ENCODE data around the gene CKMT2. TPM values are rescaled to one million over a fixed set of nuclear protein-coding genes. Genes with fewer than 3 reads are reported as not detected.

Gene CKMT2
- total RNA-seq, 1 experiment from 2014 or later: not detected

GRCh38 chr5:81202655-81203054 lies 30.5 kb upstream of the CKMT2 start:
- no peaks in the 10 kb centered on the region for H3K4me1 ChIP-seq (ENCODE audit: control insufficient read depth, insufficient read depth, low read length)
- ATAC-seq (no peak), DNase-seq (ENCODE audit: low read depth, low spot score) (no peak)
- no peaks in the 10 kb centered on the region for H3K27me3 ChIP-seq (ENCODE audit: control insufficient read depth, insufficient read depth, low read length)
- intact Hi-C loops (cut with micrococcal nuclease; ENCODE audit: unreplicated experiment) (no loop called here), in situ Hi-C loops (cut with HindIII; ENCODE audit: low pct_unique_long_range_greater_than_20kb, low sequenced_read_pairs) (no loop called here)
- no peak overlapping the region for H3K27ac ChIP-seq (ENCODE audit: low read length)
- TF ChIP-seq SIN3A (IDR thresholded peaks at IDR 0.05; ENCODE audit: borderline replicate concordance, insufficient read depth, low read depth, low read length) (no peak), TCF7L2 (IDR thresholded peaks at IDR 0.05; ENCODE audit: low read depth, low read length) (no peak), POLR2AphosphoS5 (IDR thresholded peaks at IDR 0.05; ENCODE audit: low read depth, low read length) (no peak)
- TF ChIP-seq, protein P1, sequence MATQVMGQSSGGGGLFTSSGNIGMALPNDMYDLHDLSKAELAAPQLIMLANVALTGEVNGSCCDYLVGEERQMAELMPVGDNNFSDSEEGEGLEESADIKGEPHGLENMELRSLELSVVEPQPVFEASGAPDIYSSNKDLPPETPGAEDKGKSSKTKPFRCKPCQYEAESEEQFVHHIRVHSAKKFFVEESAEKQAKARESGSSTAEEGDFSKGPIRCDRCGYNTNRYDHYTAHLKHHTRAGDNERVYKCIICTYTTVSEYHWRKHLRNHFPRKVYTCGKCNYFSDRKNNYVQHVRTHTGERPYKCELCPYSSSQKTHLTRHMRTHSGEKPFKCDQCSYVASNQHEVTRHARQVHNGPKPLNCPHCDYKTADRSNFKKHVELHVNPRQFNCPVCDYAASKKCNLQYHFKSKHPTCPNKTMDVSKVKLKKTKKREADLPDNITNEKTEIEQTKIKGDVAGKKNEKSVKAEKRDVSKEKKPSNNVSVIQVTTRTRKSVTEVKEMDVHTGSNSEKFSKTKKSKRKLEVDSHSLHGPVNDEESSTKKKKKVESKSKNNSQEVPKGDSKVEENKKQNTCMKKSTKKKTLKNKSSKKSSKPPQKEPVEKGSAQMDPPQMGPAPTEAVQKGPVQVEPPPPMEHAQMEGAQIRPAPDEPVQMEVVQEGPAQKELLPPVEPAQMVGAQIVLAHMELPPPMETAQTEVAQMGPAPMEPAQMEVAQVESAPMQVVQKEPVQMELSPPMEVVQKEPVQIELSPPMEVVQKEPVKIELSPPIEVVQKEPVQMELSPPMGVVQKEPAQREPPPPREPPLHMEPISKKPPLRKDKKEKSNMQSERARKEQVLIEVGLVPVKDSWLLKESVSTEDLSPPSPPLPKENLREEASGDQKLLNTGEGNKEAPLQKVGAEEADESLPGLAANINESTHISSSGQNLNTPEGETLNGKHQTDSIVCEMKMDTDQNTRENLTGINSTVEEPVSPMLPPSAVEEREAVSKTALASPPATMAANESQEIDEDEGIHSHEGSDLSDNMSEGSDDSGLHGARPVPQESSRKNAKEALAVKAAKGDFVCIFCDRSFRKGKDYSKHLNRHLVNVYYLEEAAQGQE (IDR thresholded peaks at IDR 0.05; ENCODE audit: insufficient read depth in 1 of 2, low read depth in 2 of 2, low read length in 1 of 2): no peak
- TF ChIP-seq, protein P2, sequence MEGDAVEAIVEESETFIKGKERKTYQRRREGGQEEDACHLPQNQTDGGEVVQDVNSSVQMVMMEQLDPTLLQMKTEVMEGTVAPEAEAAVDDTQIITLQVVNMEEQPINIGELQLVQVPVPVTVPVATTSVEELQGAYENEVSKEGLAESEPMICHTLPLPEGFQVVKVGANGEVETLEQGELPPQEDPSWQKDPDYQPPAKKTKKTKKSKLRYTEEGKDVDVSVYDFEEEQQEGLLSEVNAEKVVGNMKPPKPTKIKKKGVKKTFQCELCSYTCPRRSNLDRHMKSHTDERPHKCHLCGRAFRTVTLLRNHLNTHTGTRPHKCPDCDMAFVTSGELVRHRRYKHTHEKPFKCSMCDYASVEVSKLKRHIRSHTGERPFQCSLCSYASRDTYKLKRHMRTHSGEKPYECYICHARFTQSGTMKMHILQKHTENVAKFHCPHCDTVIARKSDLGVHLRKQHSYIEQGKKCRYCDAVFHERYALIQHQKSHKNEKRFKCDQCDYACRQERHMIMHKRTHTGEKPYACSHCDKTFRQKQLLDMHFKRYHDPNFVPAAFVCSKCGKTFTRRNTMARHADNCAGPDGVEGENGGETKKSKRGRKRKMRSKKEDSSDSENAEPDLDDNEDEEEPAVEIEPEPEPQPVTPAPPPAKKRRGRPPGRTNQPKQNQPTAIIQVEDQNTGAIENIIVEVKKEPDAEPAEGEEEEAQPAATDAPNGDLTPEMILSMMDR (IDR thresholded peaks at IDR 0.05): no peak
- no peaks in the 10 kb centered on the region for H3K9me3 ChIP-seq (ENCODE audit: control insufficient read depth, insufficient read depth, low read depth, low read length)
- ChIA-PET CTCF (interaction anchor here (0.6 kb wide), 1 partner anchor 50 kb away, joined by 3 read pairs; no protein-coding TSS in a partner anchor), POLR2A (no interaction called here)
- no peaks in the 10 kb centered on the region for H3K36me3 ChIP-seq (ENCODE audit: control insufficient read depth, insufficient read depth, low read length)
- no peak overlapping the region for H3K4me3 ChIP-seq (ENCODE audit: low read depth in 2 of 2, low read length in 2 of 2)
- no TSS peak for BruUV-seq (replicated peaks)

DNA sequence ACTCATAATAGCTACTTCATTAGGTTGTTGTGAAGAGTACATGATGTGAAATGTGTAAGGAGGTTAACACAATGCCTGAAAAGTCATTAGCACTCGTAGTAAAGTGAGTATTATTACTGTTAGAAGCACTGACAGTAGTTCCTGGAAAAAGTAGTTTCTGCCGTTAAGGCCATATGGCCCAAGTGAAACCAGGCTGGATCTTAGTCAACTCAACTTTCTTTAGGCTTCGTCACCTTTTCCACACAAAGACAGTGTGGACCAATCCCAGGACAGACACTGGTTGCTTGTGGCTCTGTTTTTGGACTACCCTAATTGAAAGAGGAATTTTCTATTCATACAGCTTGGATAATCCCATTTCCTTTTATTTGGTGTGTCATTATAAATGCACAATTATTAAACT lies 29.4 kb upstream of the CKMT2 start:
- ATAC-seq (no peak), DNase-seq (ENCODE audit: low read depth, low spot score) (no peak)
- in situ Hi-C loops (cut with HindIII; ENCODE audit: low pct_unique_long_range_greater_than_20kb, low sequenced_read_pairs) (no loop called here), intact Hi-C loops (cut with micrococcal nuclease; ENCODE audit: unreplicated experiment) (no loop called here)
- no TSS peak for BruUV-seq (replicated peaks)
- H3K27ac ChIP-seq (ENCODE audit: low read length): no peak overlapping the region
- no peaks in the 10 kb centered on the region for H3K4me1 ChIP-seq (ENCODE audit: control insufficient read depth, insufficient read depth, low read length)
- H3K27me3 ChIP-seq (ENCODE audit: control insufficient read depth, insufficient read depth, low read length): no peaks in the 10 kb centered on the region
- TF ChIP-seq TCF7L2 (IDR thresholded peaks at IDR 0.05; ENCODE audit: low read depth, low read length): no peak
- TF ChIP-seq, protein P2 (IDR thresholded peaks at IDR 0.05): no peak
- TF ChIP-seq, protein P1 (IDR thresholded peaks at IDR 0.05; ENCODE audit: insufficient read depth in 1 of 2, low read depth in 2 of 2, low read length in 1 of 2): no peak
- no peak for TF ChIP-seq SIN3A (IDR thresholded peaks at IDR 0.05; ENCODE audit: borderline replicate concordance, insufficient read depth, low read depth, low read length)
- no peak for TF ChIP-seq POLR2AphosphoS5 (IDR thresholded peaks at IDR 0.05; ENCODE audit: low read depth, low read length)
- no peak overlapping the region for H3K4me3 ChIP-seq (ENCODE audit: low read depth in 2 of 2, low read length in 2 of 2)
- ChIA-PET CTCF (no interaction called here), POLR2A (no interaction called here)
- no peaks in the 10 kb centered on the region for H3K9me3 ChIP-seq (ENCODE audit: control insufficient read depth, insufficient read depth, low read depth, low read length)
- H3K36me3 ChIP-seq (ENCODE audit: control insufficient read depth, insufficient read depth, low read length): no peaks in the 10 kb centered on the region
